H9 (cell line): Measurements from ENCODE around the gene TMEM271. TPM values are rescaled to one million over a fixed set of nuclear protein-coding genes. Genes with fewer than 3 reads are reported as not detected.

Source experiments
- DNase-seq: peaks from one replicate; pipeline ENCODE4 v3.0.0-alpha.2; 2017
- H2AFZ ChIP-seq: one replicate; pipeline ENCODE4 v1.6.1; 2013; ENCODE audit warnings: mild to moderate bottlenecking, low read length, control low read depth, moderate library complexity
- H2AK5ac ChIP-seq: 2 replicates; pipeline ENCODE4 v1.6.1; 2013; ENCODE audit warnings: low read length, control low read depth, mixed read lengths; ENCODE audit not compliant: insufficient read length
- H2BK120ac ChIP-seq: one replicate; pipeline ENCODE4 v1.6.1; 2013; ENCODE audit warnings: low read depth, mild to moderate bottlenecking, low read length, control low read depth, inconsistent platforms; ENCODE audit not compliant: poor library complexity, severe bottlenecking
- H2BK12ac ChIP-seq: 2 replicates; pipeline ENCODE4 v1.6.1; 2013; ENCODE audit warnings: low read length, control low read depth, mixed read lengths, low read depth; ENCODE audit not compliant: insufficient read length
- H2BK15ac ChIP-seq: 2 replicates; pipeline ENCODE4 v1.6.1; 2013; ENCODE audit warnings: low read depth, low read length, control low read depth
- H2BK20ac ChIP-seq: one replicate; pipeline ENCODE4 v1.6.1; 2013; ENCODE audit warnings: low read depth, mild to moderate bottlenecking, low read length, control low read depth, inconsistent platforms; ENCODE audit not compliant: poor library complexity, severe bottlenecking
- H2BK5ac ChIP-seq: 2 replicates; pipeline ENCODE4 v1.6.1; 2013; ENCODE audit warnings: low read length, control low read depth, mixed read lengths; ENCODE audit not compliant: insufficient read length
- H3K14ac ChIP-seq: 2 replicates; pipeline ENCODE4 v1.6.1; 2013; ENCODE audit warnings: low read length, control low read depth; ENCODE audit not compliant: insufficient read depth
- H3K18ac ChIP-seq: 2 replicates; pipeline ENCODE4 v1.6.1; 2013; ENCODE audit warnings: low read depth, mild to moderate bottlenecking, mixed read lengths, low read length, control low read depth; ENCODE audit not compliant: insufficient read length
- H3K23ac ChIP-seq: 2 replicates; pipeline ENCODE4 v1.6.1; 2013; ENCODE audit warnings: low read length, control low read depth, mixed read lengths, low read depth; ENCODE audit not compliant: insufficient read length
- H3K23me2 ChIP-seq: 2 replicates; pipeline ENCODE4 v1.6.1; 2013; ENCODE audit warnings: low read depth, mild to moderate bottlenecking, mixed read lengths, low read length, control low read depth; ENCODE audit not compliant: insufficient read length, poor library complexity, severe bottlenecking
- H3K27ac ChIP-seq: 2 replicates; pipeline ENCODE4 v1.5.1; 2013; ENCODE audit warnings: low read length, control low read depth, mixed read lengths, low read depth; ENCODE audit not compliant: insufficient read length
- H3K27me3 ChIP-seq: 2 replicates; pipeline ENCODE4 v1.6.1; 2013; ENCODE audit warnings: low read length, control low read depth, inconsistent platforms; ENCODE audit not compliant: insufficient read depth
- H3K4ac ChIP-seq: 2 replicates; pipeline ENCODE4 v1.6.1; 2013; ENCODE audit warnings: low read depth, mild to moderate bottlenecking, control low read depth, inconsistent platforms, low read length, moderate library complexity
- H3K4me1 ChIP-seq: 2 replicates; pipeline ENCODE4 v1.6.1; 2013; ENCODE audit warnings: low read length, control low read depth, inconsistent platforms; ENCODE audit not compliant: insufficient read depth
- H3K4me2 ChIP-seq: 2 replicates; pipeline ENCODE4 v1.6.1; 2013; ENCODE audit warnings: low read length, control low read depth, mixed read lengths; ENCODE audit not compliant: insufficient read length, insufficient read depth
- H3K56ac ChIP-seq: 2 replicates; pipeline ENCODE4 v1.6.1; 2013; ENCODE audit warnings: low read depth, mild to moderate bottlenecking, mixed read lengths, low read length, control low read depth; ENCODE audit not compliant: insufficient read length
- H3K79me1 ChIP-seq: 2 replicates; pipeline ENCODE4 v1.6.1; 2013; ENCODE audit warnings: low read depth, mild to moderate bottlenecking, moderate library complexity, low read length, control low read depth, inconsistent platforms; ENCODE audit not compliant: insufficient read depth, poor library complexity, severe bottlenecking
- H3K79me2 ChIP-seq: 2 replicates; pipeline ENCODE4 v1.6.1; 2013; ENCODE audit warnings: low read length, control low read depth, inconsistent platforms; ENCODE audit not compliant: insufficient read depth
- H3K9ac ChIP-seq: 2 replicates; pipeline ENCODE4 v1.6.1; 2013; ENCODE audit warnings: low read length, control low read depth, mixed read lengths; ENCODE audit not compliant: insufficient read length; ENCODE audit errors: extremely low read depth
- H3K9me3 ChIP-seq: one replicate; pipeline ENCODE4 v1.6.1; 2013; ENCODE audit warnings: low read depth, low read length, inconsistent platforms; ENCODE audit not compliant: control insufficient read depth
- H3T11ph ChIP-seq: one replicate; pipeline ENCODE4 v1.6.1; 2013; ENCODE audit warnings: mild to moderate bottlenecking, low read length, control low read depth, inconsistent platforms
- H4K20me1 ChIP-seq: one replicate; pipeline ENCODE4 v1.6.1; 2013; ENCODE audit not compliant: control insufficient read depth, insufficient read length, insufficient read depth
- H4K5ac ChIP-seq: 2 replicates; pipeline ENCODE4 v1.6.1; 2013; ENCODE audit warnings: low read depth, mild to moderate bottlenecking, mixed read lengths, low read length, control low read depth; ENCODE audit not compliant: insufficient read length
- H4K8ac ChIP-seq: replicated peaks from 2 replicates; pipeline ENCODE4 v1.6.1; 2013; ENCODE audit warnings: low read length, control low read depth, mixed read lengths, low read depth; ENCODE audit not compliant: insufficient read length
- H4K91ac ChIP-seq: 2 replicates; pipeline ENCODE4 v1.6.1; 2013; ENCODE audit warnings: low read depth, mild to moderate bottlenecking, moderate library complexity, mixed read lengths, low read length, control low read depth; ENCODE audit not compliant: insufficient read length
- H3K27ac Mint-ChIP-seq, 3 experiments: 2 replicates in 2 of 3; 3 replicates in 1 of 3; pipeline ENCODE4 v1.8.0; 2020 to 2021; ENCODE audit warnings: mixed read lengths in 3 of 3, mild to moderate bottlenecking in 1 of 3, moderate library complexity in 1 of 3
- H3K27me3 Mint-ChIP-seq: 2 replicates; pipeline ENCODE4 v1.8.0; 2021; ENCODE audit warnings: low read depth, mild to moderate bottlenecking, moderate library complexity, mixed read lengths
- H3K36me3 Mint-ChIP-seq, 3 experiments: 2 replicates in 2 of 3; 3 replicates in 1 of 3; pipeline ENCODE4 v1.8.0; 2020 to 2021; ENCODE audit warnings: low read depth in 3 of 3, mixed read lengths in 3 of 3; ENCODE audit not compliant: insufficient read depth in 1 of 3
- H3K4me1 Mint-ChIP-seq, 2 experiments: 2 replicates each; pipeline ENCODE4 v1.8.0; 2020; ENCODE audit warnings: mixed read lengths in 2 of 2
- H3K4me3 Mint-ChIP-seq, 2 experiments: 2 replicates in 1 of 2; 3 replicates in 1 of 2; pipeline ENCODE4 v1.8.0; 2020 to 2021; ENCODE audit warnings: mild to moderate bottlenecking in 2 of 2, mixed read lengths in 2 of 2, moderate library complexity in 1 of 2
- H3K9me3 Mint-ChIP-seq, 2 experiments: 2 replicates in 1 of 2; 3 replicates in 1 of 2; pipeline ENCODE4 v1.8.0; 2020; ENCODE audit warnings: mild to moderate bottlenecking in 2 of 2, mixed read lengths in 2 of 2, moderate library complexity in 1 of 2
- WGBS: extraction: QIAGEN DNeasy Blood & Tissue Kit; methylation state at CpG from one replicate; pipeline ENCODE4 v1.1.7; 2013; ENCODE audit warnings: missing lambda C conversion rate, low lambda C conversion rate, mixed read lengths; ENCODE audit not compliant: insufficient read length; ENCODE audit errors: extremely low coverage; 5-methylcytosine and 5-hydroxymethylcytosine counted together
- total RNA-seq: library from RNA; stranded (reverse); gene quantifications from 2 replicates; pipeline ENCODE4 v1.2.1, GENCODE V29; 2021
- TF ChIP-seq, protein P1 (sequence below): fragments of 200-600 bp; sonication (generic); conservative IDR thresholded peaks from 3 replicates; pipeline ENCODE4 v1.8.0; 2021; ENCODE audit warnings: antibody characterized with exemption, mild to moderate bottlenecking

The TMEM271 gene
- total RNA-seq, 1 experiment from 2014 or later: 0.09 TPM

DNA sequence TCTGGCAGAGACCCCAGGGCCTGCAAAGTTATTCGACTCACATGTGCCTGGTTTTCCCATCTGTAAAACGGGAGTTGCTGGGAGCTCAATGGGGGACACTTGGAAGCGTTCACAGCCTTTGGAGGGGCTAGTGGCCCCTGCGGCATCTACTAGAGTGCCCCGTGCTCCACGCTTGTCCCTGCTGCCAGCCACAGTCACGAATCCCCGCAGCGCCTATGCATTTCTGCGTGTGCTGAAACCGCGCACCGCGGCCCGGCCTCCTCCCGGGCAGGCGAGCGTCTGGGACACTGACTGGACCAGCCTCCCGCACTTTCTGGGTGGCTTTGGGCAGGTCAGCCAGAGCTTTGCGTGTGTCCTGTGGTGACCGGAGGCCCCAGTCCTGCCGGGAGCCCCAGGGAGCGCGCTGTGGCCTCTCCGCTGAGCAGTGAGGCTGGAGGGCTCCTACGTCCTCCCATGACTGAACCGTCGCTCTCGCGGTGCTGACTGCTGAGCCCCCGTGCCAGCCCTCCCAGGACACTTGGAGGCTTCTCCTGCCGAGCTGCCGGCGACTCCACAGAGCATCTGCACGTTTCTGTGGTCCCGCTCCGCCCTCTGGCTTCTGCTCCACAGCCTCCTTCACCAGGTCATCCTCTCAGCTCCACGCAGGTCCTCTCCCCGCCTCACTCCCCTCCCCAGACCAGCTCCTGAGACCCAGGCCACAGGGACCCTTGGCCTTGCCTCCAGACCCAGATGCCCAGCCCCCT is 40.7 kb downstream of the TMEM271 start:
- Mint-ChIP-seq H3K9me3 (no peaks in the 10 kb centered on the region), H3K36me3 (peaks cover 27 to 59% (median 46%) of the 10 kb centered on the region in 3 experiments), H3K27ac (no peak overlapping the region; a peak in 1 of 7 replicates), H3K27me3 (no peaks in the 10 kb centered on the region; the same call in 1 of the 2 replicates), H3K4me3 (no peak overlapping the region; a peak in 1 of 5 replicates), H3K4me1 (no peaks in the 10 kb centered on the region)
- Histone ChIP-seq H2AFZ (no peak overlapping the region), H3K79me2 (no peaks in the 10 kb centered on the region), H2BK15ac (no peak overlapping the region), H3K4ac (no peak overlapping the region), H3K27me3 (no peaks in the 10 kb centered on the region), H3K9ac (no peak overlapping the region), H2BK20ac (no peak overlapping the region), H3T11ph (no peak overlapping the region), H3K9me3 (no peaks in the 10 kb centered on the region), H3K56ac (no peak overlapping the region), H3K18ac (no peak overlapping the region), H2BK12ac (no peak overlapping the region), H4K20me1 (no peaks in the 10 kb centered on the region), H2AK5ac (no peak overlapping the region), H3K23ac (no peak overlapping the region), H3K27ac (no peak overlapping the region), H3K23me2 (no peaks in the 10 kb centered on the region), H2BK120ac (no peak overlapping the region), H3K79me1 (no peaks in the 10 kb centered on the region), H4K5ac (no peak overlapping the region), H4K8ac (no peak overlapping the region), H3K4me1 (no peaks in the 10 kb centered on the region), H3K4me2 (no peak overlapping the region), H4K91ac (no peak overlapping the region), H3K14ac (no peak overlapping the region), H2BK5ac (no peak overlapping the region)
- TF ChIP-seq, protein P1, sequence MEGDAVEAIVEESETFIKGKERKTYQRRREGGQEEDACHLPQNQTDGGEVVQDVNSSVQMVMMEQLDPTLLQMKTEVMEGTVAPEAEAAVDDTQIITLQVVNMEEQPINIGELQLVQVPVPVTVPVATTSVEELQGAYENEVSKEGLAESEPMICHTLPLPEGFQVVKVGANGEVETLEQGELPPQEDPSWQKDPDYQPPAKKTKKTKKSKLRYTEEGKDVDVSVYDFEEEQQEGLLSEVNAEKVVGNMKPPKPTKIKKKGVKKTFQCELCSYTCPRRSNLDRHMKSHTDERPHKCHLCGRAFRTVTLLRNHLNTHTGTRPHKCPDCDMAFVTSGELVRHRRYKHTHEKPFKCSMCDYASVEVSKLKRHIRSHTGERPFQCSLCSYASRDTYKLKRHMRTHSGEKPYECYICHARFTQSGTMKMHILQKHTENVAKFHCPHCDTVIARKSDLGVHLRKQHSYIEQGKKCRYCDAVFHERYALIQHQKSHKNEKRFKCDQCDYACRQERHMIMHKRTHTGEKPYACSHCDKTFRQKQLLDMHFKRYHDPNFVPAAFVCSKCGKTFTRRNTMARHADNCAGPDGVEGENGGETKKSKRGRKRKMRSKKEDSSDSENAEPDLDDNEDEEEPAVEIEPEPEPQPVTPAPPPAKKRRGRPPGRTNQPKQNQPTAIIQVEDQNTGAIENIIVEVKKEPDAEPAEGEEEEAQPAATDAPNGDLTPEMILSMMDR: no peak
- no CpG with 5 or more reads among the region's 39 CpGs for WGBS
- DNase-seq: no peak
